Muscle of arm (tissue), 12 donors: ENCODE results near the gene GFRA4. TPM values are rescaled to one million over a fixed set of nuclear protein-coding genes. Genes with fewer than 3 reads are reported as not detected.
"Not testable (repeated sequence)": the region's sequence is repeated elsewhere in the genome, so short reads cannot be mapped to it uniquely, and the experiment has no call there.

Source experiments
- DNase-seq: peaks from one replicate; pipeline ENCODE4 v3.0.0-alpha.2; 2013
- polyA plus RNA-seq, 12 donors: library from polyadenylated mRNA; unstranded; fragments of 120-200 nt; gene quantifications; one replicate each; pipeline ENCODE4 v1.2.1, GENCODE V29; 2013; ENCODE audit not compliant: insufficient read length in 12 of 12

Gene GFRA4
- polyA plus RNA-seq, 12 donors: not detected

- not testable (repeated sequence) for DNase-seq
Measured at GRCh38 chr20:3615171-3615840, 47.9 kb downstream of the GFRA4 start.

- DNase-seq: no peak
Measured at GRCh38 chr20:3614466-3614865, 48.7 kb downstream of the GFRA4 start.

GRCh38 chr20:3613821-3614440 lies 49.3 kb downstream of the GFRA4 start:
- DNase-seq: no peak

- DNase-seq: no peak
Measured at GRCh38 chr20:3612795-3613572, 50.2 kb downstream of the GFRA4 start.

- DNase-seq: no peak
Measured at GRCh38 chr20:3611901-3612300, 51.3 kb downstream of the GFRA4 start.

Other genes with a start within 250 kb of the GFRA4 start
- gene ATRN, start 192.4 kb downstream of the GFRA4 start, polyA plus RNA-seq: 10 to 100 TPM in 11 of 12 donors, not detected in 1; 22.6 to 30.1 (median 26.0) TPM
- 10 to 100 TPM in 11 of 12 donors, not detected in 1; 34.7 to 99.4 (median 59.6) TPM for gene ADAM33, start 18.6 kb upstream of the GFRA4 start, polyA plus RNA-seq
- gene SIGLEC1, start 49.2 kb upstream of the GFRA4 start, polyA plus RNA-seq: 1 to 10 TPM in 11 of 12 donors, not detected in 1; 2.9 to 5.6 (median 4.0) TPM
- gene HSPA12B, start 69.3 kb upstream of the GFRA4 start, polyA plus RNA-seq: 10 to 100 TPM in 11 of 12 donors, not detected in 1; 16.1 to 32.6 (median 21.5) TPM
- gene ADISSP, start 104.4 kb upstream of the GFRA4 start, polyA plus RNA-seq: 10 to 100 TPM in 11 of 12 donors, not detected in 1; 10.7 to 23.2 (median 18.9) TPM
- under 1 TPM in 3 of 12 donors, not detected in 9; 0.09 to 0.11 (median 0.11) TPM for gene SPEF1, start 118.0 kb upstream of the GFRA4 start, polyA plus RNA-seq
- gene CENPB, start 123.3 kb upstream of the GFRA4 start, polyA plus RNA-seq: 10 to 100 TPM in 11 of 12 donors, not detected in 1; 29.6 to 59.9 (median 39.1) TPM
- 100 to 1,000 TPM in 1 of 12 donors, 10 to 100 TPM in 10, not detected in 1; 46.2 to 105 (median 85.4) TPM for gene CDC25B, start 132.9 kb upstream of the GFRA4 start, polyA plus RNA-seq
- gene AP5S1, start 157.1 kb upstream of the GFRA4 start, polyA plus RNA-seq: 10 to 100 TPM in 2 of 12 donors, 1 to 10 TPM in 9, not detected in 1; 6.7 to 16.2 (median 8.4) TPM
- gene MAVS, start 183.4 kb upstream of the GFRA4 start, polyA plus RNA-seq: 10 to 100 TPM; 19.5 to 82.5 (median 23.5) TPM
- gene PANK2, start 226.0 kb upstream of the GFRA4 start, polyA plus RNA-seq: 10 to 100 TPM in 10 of 12 donors, 1 to 10 TPM in 1, not detected in 1; 9.5 to 33.9 (median 29.2) TPM